Smooth muscle cell (in vitro differentiated cells): ENCODE data around the gene DRG2. TPM values are rescaled to one million over a fixed set of nuclear protein-coding genes. Genes with fewer than 3 reads are reported as not detected.

Source experiments
- DNase-seq: peaks from one replicate; lab custom pipeline; 2025; ENCODE audit not compliant: unreplicated experiment; lab: John Stamatoyannopoulos, UW
- H2AFZ ChIP-seq: fragments of 200-600 bp; sonication (generic); 2 replicates; pipeline ENCODE4 v1.6.0; 2016; ENCODE audit warnings: antibody characterized with exemption, low read depth, mild to moderate bottlenecking
- H3F3A ChIP-seq: fragments of 200-600 bp; sonication (generic); 2 replicates; pipeline ENCODE4 v1.6.0; 2017; ENCODE audit warnings: antibody characterized with exemption, low read depth
- H3K27ac ChIP-seq: fragments of 200-600 bp; sonication (generic); 2 replicates; pipeline ENCODE4 v1.5.1; 2016; ENCODE audit warnings: low read depth, mild to moderate bottlenecking
- H3K27me3 ChIP-seq: fragments of 200-600 bp; sonication (generic); 2 replicates; pipeline ENCODE4 v1.6.1; 2016; ENCODE audit warnings: low read depth, mild to moderate bottlenecking
- H3K36me3 ChIP-seq: fragments of 200-600 bp; sonication (generic); 2 replicates; pipeline ENCODE4 v1.5.1; 2016; ENCODE audit warnings: low read depth
- H3K4me1 ChIP-seq: fragments of 200-600 bp; sonication (generic); 2 replicates; pipeline ENCODE4 v1.5.1; 2016; ENCODE audit warnings: low read depth
- H3K4me2 ChIP-seq: fragments of 200-600 bp; sonication (generic); 2 replicates; pipeline ENCODE4 v1.6.0; 2016; ENCODE audit warnings: mild to moderate bottlenecking
- H3K4me3 ChIP-seq: fragments of 200-600 bp; sonication (generic); 2 replicates; pipeline ENCODE4 v1.5.1; 2016; ENCODE audit warnings: mild to moderate bottlenecking
- H3K79me2 ChIP-seq: fragments of 200-600 bp; sonication (generic); 2 replicates; pipeline ENCODE4 v1.6.0; 2016; ENCODE audit warnings: low read depth, mild to moderate bottlenecking
- H3K9ac ChIP-seq: fragments of 200-600 bp; sonication (generic); 2 replicates; pipeline ENCODE4 v1.6.0; 2016; ENCODE audit warnings: low read depth
- H3K9me3 ChIP-seq: fragments of 200-600 bp; sonication (generic); replicated peaks from 2 replicates; pipeline ENCODE4 v1.5.1; 2016; ENCODE audit warnings: low read depth
- H4K20me1 ChIP-seq: fragments of 200-600 bp; sonication (generic); 2 replicates; pipeline ENCODE4 v1.6.0; 2016; ENCODE audit warnings: low read depth
- CTCF ChIP-seq: fragments of 200-600 bp; sonication (generic); IDR thresholded peaks from 2 replicates; pipeline ENCODE4 v1.5.1; 2017; ENCODE audit warnings: borderline replicate concordance, mild to moderate bottlenecking, antibody characterized with exemption; ENCODE audit not compliant: insufficient read depth, poor library complexity, severe bottlenecking
- WGBS: methylation state at CpG from one replicate; pipeline ENCODE4 v1.1.7; 2016; ENCODE audit warnings: low lambda C conversion rate; 5-methylcytosine and 5-hydroxymethylcytosine counted together
- polyA plus RNA-seq: library from polyadenylated mRNA; unstranded; fragments of >200 nt; fragmentation: Nextera tagmentation; extraction: Ambion mirVana; gene quantifications from 2 replicates; pipeline ENCODE4 v1.2.1, GENCODE V29; 2016
- total RNA-seq: library from RNA; depleted of rRNA; stranded (reverse); fragments of >200 nt; gene quantifications from 2 replicates; pipeline ENCODE4 v1.2.3, GENCODE V29; 2014

DRG2 gene
- total and polyA plus RNA-seq, 2 experiments from 2014 or later = 24.5 to 36.6 TPM

- Histone ChIP-seq H3K27ac (no peak overlapping the region), H3K4me1 (no peaks in the 10 kb centered on the region), H3K9me3 (no peaks in the 10 kb centered on the region), H3K4me2 (no peak overlapping the region), H2AFZ (no peak overlapping the region), H3F3A (no peaks in the 10 kb centered on the region), H3K4me3 (no peak overlapping the region), H4K20me1 (no peaks in the 10 kb centered on the region), H3K9ac (no peak overlapping the region), H3K36me3 (no peaks in the 10 kb centered on the region), H3K27me3 (no peaks in the 10 kb centered on the region), H3K79me2 (no peaks in the 10 kb centered on the region)
- TF ChIP-seq CTCF = no peak
- DNase-seq = no peak
- 87% methylated on average over 7 of the region's 14 CpGs for WGBS
These were observed 51.8 kb downstream of the DRG2 start for GRCh38 chr17:18139498-18139897.

DNA sequence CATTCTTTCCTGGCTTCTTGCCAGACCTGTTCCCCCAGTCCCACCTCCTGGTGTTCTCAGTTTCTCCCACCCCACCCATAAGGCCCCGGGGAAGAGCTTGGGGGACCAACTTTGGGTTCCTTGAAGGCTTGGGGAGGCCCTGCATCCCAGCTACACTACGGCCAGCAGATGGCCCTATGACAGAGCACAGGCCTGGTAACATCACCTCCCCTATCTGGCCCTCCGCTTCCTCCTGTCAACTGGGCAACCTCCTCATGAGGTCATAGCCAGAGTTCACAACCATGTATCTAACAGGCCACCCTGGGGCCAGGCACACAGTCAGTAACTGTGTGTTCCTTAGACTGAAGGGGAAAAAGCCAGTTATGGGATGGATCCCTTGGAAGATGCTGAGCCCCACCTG, 52.2 kb downstream of the DRG2 start:
- WGBS = 56% methylated on average over 3 of the region's 3 CpGs

DNA sequence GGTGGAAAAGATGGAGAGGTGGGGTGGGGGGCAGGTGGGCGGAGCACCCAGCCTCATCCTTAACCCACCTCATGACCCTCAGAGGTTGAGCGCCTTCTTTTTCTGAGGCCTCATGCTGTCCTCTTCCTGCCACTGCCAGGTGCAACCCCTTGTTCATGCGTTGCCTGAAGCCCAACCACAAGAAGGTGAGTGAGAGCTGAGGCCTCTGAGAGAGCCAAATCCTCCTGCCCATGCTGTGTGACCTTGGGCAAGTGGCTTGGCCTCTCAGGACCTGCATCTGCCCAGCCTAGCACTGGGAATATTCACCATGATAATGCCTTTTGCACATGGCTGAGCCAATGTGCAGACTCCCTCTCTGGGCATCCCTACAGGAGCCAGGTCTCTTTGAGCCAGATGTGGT, 52.9 kb downstream of the DRG2 start:
- TF ChIP-seq CTCF = no peak
- H3K4me3 ChIP-seq = no peak overlapping the region
- H3K4me1 ChIP-seq = no peaks in the 10 kb centered on the region
- WGBS = 100% methylated on average over 3 of the region's 3 CpGs
- H4K20me1 ChIP-seq = no peaks in the 10 kb centered on the region
- no peaks in the 10 kb centered on the region for H3F3A ChIP-seq
- H3K4me2 ChIP-seq = no peak overlapping the region
- no peaks in the 10 kb centered on the region for H3K9me3 ChIP-seq
- H3K79me2 ChIP-seq = no peaks in the 10 kb centered on the region
- no peak overlapping the region for H3K9ac ChIP-seq
- no peak overlapping the region for H2AFZ ChIP-seq
- no peak for DNase-seq
- H3K27ac ChIP-seq = no peak overlapping the region
- H3K36me3 ChIP-seq = no peaks in the 10 kb centered on the region
- no peaks in the 10 kb centered on the region for H3K27me3 ChIP-seq

More for the DNA sequence above, 52.2 kb downstream of the DRG2 start:
- no peaks in the 10 kb centered on the region for H3K36me3 ChIP-seq
- no peaks in the 10 kb centered on the region for H3K4me1 ChIP-seq
- peak; percentile 15 for TF ChIP-seq CTCF
- no peaks in the 10 kb centered on the region for H3F3A ChIP-seq
- no peaks in the 10 kb centered on the region for H4K20me1 ChIP-seq
- H2AFZ ChIP-seq = no peak overlapping the region
- no peak for DNase-seq
- H3K27me3 ChIP-seq = no peaks in the 10 kb centered on the region
- no peak overlapping the region for H3K4me3 ChIP-seq
- H3K9ac ChIP-seq = no peak overlapping the region
- H3K9me3 ChIP-seq = no peaks in the 10 kb centered on the region
- H3K4me2 ChIP-seq = no peak overlapping the region
- H3K27ac ChIP-seq = no peak overlapping the region
- H3K79me2 ChIP-seq = no peaks in the 10 kb centered on the region

DNA sequence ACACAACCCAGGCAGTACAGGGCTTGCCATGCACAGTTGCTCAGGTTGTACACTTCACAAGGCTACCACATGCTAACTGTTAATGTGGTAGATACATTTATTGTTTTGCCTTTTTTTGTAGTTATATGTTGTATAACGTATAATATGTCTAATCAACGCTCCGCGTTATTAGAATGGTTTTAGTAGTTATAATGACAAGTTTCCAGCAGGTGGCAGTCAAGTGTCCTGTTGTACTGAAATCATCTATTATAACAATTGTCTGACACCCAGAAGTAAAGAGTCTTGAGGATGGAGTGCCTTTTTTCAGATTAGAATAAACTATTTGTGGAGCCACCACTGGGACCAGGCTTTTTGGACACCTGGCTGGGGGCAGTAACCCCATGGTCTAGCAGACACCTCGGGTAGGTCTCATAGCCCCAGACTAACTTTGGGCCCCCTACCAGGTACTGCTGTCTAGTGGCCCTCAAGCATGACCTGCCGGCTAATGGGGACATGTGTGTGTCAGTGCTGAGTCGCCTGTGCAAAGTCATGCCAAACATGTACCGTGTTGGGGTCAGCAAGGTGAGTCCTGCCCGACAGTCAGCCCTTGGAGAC, 53.6 kb downstream of the DRG2 start:
- Histone ChIP-seq H3F3A (no peaks in the 10 kb centered on the region), H3K4me2 (no peak overlapping the region), H3K79me2 (no peaks in the 10 kb centered on the region), H3K9ac (no peak overlapping the region), H3K27me3 (no peaks in the 10 kb centered on the region), H4K20me1 (no peaks in the 10 kb centered on the region), H3K27ac (no peak overlapping the region), H3K4me3 (no peak overlapping the region), H2AFZ (no peak overlapping the region), H3K36me3 (no peaks in the 10 kb centered on the region), H3K4me1 (no peaks in the 10 kb centered on the region), H3K9me3 (no peaks in the 10 kb centered on the region)
- no peak for DNase-seq
- peak; percentile 57 for TF ChIP-seq CTCF
- WGBS = 55% methylated on average over 9 of the region's 9 CpGs
